ENCODE measurements around the gene ATF4.
"Not testable (repeated sequence)": the region's sequence is repeated elsewhere in the genome, so short reads cannot be mapped to it uniquely, and the experiment has no call there.

The ATF4 gene

GRCh38 chr22:39489094-39490068 lies 31.0 kb upstream of the ATF4 start:
- DNase-seq = no peak

DNA sequence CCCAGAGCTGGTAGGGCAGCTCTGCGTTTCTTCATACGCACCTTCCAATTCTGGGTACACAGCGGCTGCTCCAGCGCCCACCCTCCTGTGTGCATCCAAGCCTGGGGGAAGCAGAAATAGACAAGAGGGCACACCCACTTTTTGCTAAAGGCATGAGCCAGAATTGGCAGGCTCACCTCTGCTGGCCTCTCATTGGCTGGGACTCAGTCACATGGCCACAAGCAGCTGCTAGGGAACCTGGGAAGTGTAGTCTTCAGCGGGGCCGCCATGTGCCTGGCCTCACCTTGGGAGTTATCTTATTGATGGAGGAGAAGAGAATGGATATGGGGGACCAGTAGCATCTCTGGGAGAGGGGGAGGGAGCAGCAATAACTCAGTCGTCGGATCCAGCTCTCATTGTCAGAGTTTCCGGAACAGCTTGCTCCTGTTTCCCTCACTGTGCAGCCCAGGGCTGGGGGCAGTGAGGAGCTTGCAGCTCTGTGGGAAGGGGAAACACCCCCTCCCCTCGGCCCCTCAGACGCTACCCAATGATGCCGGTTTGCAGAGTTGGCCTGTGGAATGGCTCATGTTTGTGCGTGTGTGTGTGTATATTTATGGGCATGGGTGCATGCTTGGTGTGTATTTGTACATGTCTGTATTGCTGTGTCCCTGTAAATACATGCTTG lies 30.1 kb upstream of the ATF4 start:
- DNase-seq = peak; percentile 51 to 80 (median 66)

DNA sequence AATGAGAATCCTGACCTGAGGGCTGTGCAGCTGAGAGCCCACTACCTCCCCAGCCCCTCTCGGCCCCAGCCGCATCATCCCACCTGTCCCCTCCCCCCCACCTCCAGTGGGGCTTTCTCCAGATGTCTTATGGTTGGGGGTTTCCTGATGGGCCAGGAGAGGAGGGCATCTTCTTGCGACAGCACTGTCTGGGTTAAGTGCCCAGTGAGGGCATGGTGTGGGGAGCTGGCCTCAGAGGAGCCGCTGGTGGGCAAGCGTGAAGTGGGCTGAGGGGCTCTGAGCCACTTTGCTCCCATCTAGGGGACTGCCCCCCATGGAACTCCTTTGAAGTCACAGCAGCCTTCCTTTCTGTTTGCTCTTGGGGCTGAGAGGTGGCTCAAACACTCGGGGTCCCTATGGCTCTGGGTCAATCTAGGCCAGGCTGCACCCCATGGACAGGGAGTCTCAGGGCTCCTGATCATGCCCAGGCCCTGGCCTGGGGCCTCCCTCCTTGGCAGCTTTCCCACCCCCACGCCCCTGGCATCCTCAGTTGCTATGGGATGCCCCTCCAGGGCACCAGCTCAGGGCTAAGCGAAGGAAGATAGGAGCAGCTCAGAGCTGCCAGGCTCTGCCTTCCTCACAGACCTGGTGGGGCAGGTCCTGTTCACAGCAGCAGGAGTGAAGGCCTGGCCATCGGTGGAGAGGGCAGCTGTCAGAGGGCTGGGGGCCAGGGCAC lies 29.2 kb upstream of the ATF4 start:
- DNase-seq = no peak

GRCh38 chr22:39491696-39492095 lies 28.7 kb upstream of the ATF4 start:
- DNase-seq = no peak

DNA sequence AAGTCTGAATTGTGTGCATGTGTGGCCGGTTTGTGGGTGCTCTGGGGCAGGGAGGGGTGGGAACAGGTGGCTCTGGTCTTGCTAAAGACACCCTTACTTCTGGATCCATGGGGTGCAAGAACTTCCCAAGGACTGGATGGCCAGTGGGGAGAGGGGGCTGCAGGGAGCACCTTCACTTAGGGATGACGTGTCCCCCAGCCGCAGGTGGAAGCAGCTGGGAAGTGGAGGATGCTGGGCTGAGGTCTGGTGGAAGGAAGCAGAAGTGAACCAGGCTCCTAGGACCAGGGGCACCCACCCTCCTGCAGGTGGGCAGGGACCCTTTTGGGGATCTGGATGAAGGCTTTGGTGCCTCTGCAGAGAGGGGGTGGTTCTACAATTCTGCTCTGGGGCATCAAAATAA lies 28.2 kb upstream of the ATF4 start:
- DNase-seq = no peak

DNA sequence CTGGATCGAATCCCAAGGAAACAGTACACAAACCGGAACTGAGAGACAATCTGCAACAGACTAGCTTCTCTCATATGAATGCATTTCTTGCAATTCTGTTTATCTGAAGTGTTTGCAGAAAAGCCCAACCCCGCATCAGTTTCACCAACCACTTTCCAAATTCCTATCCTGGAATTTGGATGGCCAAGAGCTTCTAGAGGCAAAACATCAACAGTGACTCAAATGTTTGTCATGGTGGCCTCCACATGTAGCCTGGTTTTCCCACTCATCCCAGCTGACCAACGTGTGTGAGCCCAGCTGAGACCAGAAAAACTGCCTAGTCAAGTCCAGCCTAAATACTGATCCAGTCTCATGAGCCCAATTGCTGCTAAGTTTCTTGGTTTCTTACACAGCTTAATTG lies 26.6 kb upstream of the ATF4 start:
- no peak for DNase-seq

- DNase-seq = no peak
These were observed 25.8 kb upstream of the ATF4 start for GRCh38 chr22:39494471-39495120.

DNA sequence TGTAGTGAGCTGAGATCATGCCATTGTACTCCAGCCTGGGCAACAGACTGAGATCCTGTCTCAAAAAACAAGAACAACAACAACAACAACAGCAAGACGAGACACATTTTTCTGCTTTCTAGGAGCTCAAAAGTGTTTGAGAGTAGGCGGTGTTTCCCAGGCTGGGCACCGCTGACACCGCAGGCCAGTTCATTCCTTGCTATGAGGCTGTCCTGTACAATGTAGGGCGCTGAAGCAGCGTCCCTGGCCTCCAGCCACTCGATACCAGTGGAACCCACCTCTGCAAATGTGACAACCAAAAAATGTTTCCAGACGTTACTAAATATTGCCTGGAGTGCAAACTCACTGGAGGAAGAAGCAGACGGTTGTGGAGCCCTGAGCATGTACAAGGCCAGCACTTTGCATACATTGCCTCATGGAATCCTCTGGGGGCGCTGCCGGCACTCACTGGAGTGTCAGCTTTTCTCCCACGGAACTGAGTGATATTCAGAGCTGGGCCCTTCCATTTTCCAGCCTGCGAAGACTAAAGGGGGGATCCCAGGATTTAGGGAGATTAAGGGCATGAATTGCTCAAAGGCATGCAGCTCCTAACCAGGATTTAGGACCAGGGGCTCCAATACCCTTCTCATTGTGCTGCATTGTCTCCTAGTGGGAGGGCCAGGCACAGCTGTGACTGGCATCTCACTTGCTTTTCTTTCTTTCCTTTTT lies 24.1 kb upstream of the ATF4 start:
- peak in 3 of 5 donors; percentile 33 to 47 (median 34) for DNase-seq

- DNase-seq = no peak
These were observed 22.9 kb upstream of the ATF4 start for GRCh38 chr22:39497429-39497828.

DNA sequence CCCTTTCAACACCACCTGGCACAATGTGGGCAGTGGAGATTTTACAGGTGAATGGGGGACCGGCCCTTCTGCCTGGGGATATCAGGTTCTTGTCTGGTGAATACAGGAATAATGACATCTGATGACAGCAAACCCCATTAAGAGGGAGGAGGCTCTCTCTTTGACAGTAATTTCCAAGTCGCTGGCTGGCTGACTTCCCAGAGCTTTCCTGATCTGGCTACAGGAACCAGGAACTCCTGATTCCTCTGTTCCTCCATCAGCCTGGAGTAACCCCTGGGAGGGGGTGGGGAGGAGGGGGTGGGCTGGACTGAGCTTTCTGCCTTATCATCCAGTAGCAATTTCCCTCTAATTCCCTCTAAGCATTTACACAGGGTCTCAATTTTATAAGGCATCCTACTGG lies 22.0 kb upstream of the ATF4 start:
- DNase-seq = no peak

GRCh38 chr22:39498802-39499201 lies 21.6 kb upstream of the ATF4 start:
- DNase-seq = no peak

DNA sequence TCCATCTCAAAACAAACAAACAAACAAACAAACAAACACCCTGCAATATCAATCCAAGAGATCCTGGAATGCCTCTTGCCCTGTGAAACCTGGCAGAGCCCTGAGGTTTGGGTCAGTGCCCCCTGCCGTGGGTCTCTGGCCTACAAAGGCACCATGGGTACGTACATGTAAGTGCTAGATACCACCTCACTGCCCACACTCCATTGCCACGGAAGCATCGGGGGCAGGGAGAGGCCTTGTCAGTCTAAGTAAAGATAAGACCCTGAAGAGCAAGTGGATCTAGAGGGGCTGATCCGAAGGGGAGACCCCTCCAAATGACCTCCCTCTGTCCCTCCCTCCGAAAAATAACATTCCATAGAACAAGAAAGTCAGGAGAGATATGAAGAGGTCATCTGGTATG lies 20.3 kb upstream of the ATF4 start:
- no peak for DNase-seq

DNA sequence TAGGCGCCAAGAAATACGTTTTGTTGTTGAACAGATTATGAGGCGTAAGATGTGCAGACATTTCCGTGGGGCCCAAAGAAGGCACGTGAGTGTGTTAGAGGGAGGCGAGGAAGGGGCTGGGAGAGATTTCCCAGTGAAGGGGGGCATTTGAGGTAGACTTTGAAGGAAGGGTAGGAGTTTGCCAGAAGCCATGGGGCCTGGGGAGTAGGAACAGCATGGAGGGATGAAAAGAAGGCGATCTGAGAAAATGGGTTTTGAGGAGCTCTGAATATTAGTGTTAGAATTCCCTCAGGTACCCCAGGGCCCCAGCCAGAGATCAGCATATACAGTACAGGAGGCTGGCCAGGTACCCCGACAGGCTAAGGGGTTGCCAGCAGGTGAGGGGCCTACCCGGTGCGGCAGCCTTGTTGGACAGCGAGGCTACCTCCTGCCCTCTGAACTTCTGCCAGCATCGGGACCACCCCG lies 18.7 kb upstream of the ATF4 start:
- no peak for DNase-seq

DNA sequence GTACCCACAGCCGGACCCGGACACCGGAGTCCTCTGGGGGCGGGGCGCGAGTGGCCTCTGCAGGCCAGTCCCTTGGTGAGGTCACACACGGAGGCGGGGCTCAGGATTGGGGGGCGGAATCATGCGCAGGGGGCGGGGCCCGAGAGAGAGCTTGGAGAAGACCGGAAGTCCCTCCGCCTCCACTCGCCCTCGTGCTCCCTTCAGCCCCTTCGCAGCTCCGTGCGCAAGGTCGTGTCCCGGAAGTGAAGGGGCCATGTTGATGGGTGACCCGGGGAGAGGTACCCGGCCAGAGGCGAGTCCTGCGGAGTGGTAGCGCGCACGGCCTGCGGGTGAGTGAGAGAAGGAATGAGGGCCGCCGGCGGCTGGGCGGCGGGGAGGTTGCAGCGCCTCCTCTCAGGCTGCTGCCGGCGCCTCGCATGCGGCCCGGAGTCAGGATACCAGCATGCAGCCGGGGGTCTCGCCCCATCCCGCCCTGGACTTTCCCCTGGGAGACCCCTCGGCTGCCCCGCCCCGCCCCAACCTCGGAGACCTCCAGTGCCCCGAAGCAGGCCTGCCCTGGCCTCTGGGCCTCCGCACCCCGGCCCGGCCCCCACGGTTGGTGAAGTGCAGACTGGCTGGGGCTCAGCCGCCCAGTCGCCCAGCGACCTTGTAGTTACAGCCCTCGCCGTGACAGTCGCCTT lies 18.1 kb upstream of the ATF4 start, which contains the start of gene MIEF1:
Gene MIEF1, plus strand, starts transcription at position 182 of the 680 bp plus-strand sequence. CDS start 9,005 bp downstream, outside the sequence.
- DNase-seq = peak; percentile 81 to 95 (median 83)

GRCh38 chr22:39502789-39503409 lies 17.5 kb upstream of the ATF4 start:
- DNase-seq = no peak

DNA sequence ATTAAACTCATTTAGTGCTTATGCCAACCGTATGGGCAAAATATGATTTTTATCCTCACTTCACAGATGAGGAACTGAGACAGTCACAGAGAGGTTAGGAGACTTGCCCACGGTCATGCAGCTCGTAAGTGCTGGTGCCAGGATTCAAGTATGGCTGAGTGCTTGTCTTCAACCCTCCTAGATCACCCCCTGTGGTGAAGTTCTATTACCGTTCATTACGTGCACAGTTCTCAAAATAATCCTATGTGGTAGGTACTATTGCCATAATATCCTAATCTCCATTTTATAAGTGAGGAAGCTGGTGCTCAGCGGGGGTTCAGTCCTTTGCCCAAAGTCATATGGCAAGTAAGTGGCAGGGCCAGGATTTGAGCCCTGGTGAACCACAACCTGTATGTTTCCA lies 16.7 kb upstream of the ATF4 start:
- DNase-seq = no peak

DNA sequence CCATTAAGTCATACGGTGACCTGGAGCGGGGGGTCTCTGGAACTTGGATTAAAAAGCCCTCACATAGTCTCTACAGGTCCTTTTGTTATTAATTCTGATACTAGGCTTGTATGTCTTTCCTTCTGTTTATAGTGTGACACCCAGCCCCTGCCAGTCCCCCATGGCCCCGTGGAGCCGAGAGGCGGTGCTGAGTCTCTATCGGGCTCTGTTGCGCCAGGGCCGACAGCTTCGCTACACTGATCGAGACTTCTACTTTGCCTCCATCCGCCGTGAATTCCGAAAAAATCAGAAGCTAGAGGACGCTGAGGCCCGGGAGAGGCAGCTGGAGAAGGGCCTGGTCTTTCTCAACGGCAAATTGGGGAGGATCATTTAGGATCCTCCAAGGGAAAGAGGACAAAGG lies 16.3 kb upstream of the ATF4 start:
- DNase-seq = no peak

DNA sequence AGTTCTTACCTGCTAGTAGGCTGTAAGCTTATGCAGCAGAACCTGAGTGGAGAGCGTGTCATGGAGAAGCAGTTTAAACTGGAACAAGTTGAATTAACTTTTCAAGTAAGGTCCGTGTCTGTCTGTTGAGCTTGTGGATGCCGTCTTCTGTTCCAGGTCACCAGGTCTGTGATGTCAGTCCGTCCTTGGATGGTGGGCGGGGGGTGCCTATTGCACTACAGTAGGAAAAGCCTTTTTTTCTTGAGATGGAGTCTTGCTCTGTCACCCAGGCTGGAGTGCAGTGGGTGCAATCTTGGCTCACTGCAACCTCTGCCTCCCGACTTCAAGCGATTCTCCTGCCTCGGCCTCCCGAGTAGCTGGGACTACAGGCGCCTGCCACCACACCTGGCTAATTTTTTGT lies 13.3 kb upstream of the ATF4 start:
- not testable (repeated sequence) for DNase-seq

- no peak for DNase-seq
These were observed 12.0 kb upstream of the ATF4 start for GRCh38 chr22:39508393-39508792.

- no peak for DNase-seq
These were observed 9.7 kb upstream of the ATF4 start for GRCh38 chr22:39510529-39511149.

Measured in T-helper 1 cell (primary cell).